H9 (cell line): ENCODE measurements around the gene EXOC3L1. TPM values are rescaled to one million over a fixed set of nuclear protein-coding genes. Genes with fewer than 3 reads are reported as not detected.

ENCODE experiments used
- DNase-seq: peaks from one replicate; pipeline ENCODE4 v3.0.0-alpha.2; 2017
- H2AFZ ChIP-seq: one replicate; pipeline ENCODE4 v1.6.1; 2013; ENCODE audit warnings: mild to moderate bottlenecking, low read length, control low read depth, moderate library complexity
- H2AK5ac ChIP-seq: 2 replicates; pipeline ENCODE4 v1.6.1; 2013; ENCODE audit warnings: low read length, control low read depth, mixed read lengths; ENCODE audit not compliant: insufficient read length
- H2BK120ac ChIP-seq: one replicate; pipeline ENCODE4 v1.6.1; 2013; ENCODE audit warnings: low read depth, mild to moderate bottlenecking, low read length, control low read depth, inconsistent platforms; ENCODE audit not compliant: poor library complexity, severe bottlenecking
- H2BK12ac ChIP-seq: 2 replicates; pipeline ENCODE4 v1.6.1; 2013; ENCODE audit warnings: low read length, control low read depth, mixed read lengths, low read depth; ENCODE audit not compliant: insufficient read length
- H2BK15ac ChIP-seq: 2 replicates; pipeline ENCODE4 v1.6.1; 2013; ENCODE audit warnings: low read depth, low read length, control low read depth
- H2BK20ac ChIP-seq: one replicate; pipeline ENCODE4 v1.6.1; 2013; ENCODE audit warnings: low read depth, mild to moderate bottlenecking, low read length, control low read depth, inconsistent platforms; ENCODE audit not compliant: poor library complexity, severe bottlenecking
- H2BK5ac ChIP-seq: 2 replicates; pipeline ENCODE4 v1.6.1; 2013; ENCODE audit warnings: low read length, control low read depth, mixed read lengths; ENCODE audit not compliant: insufficient read length
- H3K14ac ChIP-seq: 2 replicates; pipeline ENCODE4 v1.6.1; 2013; ENCODE audit warnings: low read length, control low read depth; ENCODE audit not compliant: insufficient read depth
- H3K18ac ChIP-seq: 2 replicates; pipeline ENCODE4 v1.6.1; 2013; ENCODE audit warnings: low read depth, mild to moderate bottlenecking, mixed read lengths, low read length, control low read depth; ENCODE audit not compliant: insufficient read length
- H3K23ac ChIP-seq: 2 replicates; pipeline ENCODE4 v1.6.1; 2013; ENCODE audit warnings: low read length, control low read depth, mixed read lengths, low read depth; ENCODE audit not compliant: insufficient read length
- H3K23me2 ChIP-seq: 2 replicates; pipeline ENCODE4 v1.6.1; 2013; ENCODE audit warnings: low read depth, mild to moderate bottlenecking, mixed read lengths, low read length, control low read depth; ENCODE audit not compliant: insufficient read length, poor library complexity, severe bottlenecking
- H3K27ac ChIP-seq: 2 replicates; pipeline ENCODE4 v1.5.1; 2013; ENCODE audit warnings: low read length, control low read depth, mixed read lengths, low read depth; ENCODE audit not compliant: insufficient read length
- H3K27me3 ChIP-seq: 2 replicates; pipeline ENCODE4 v1.6.1; 2013; ENCODE audit warnings: low read length, control low read depth, inconsistent platforms; ENCODE audit not compliant: insufficient read depth
- H3K4ac ChIP-seq: 2 replicates; pipeline ENCODE4 v1.6.1; 2013; ENCODE audit warnings: low read depth, mild to moderate bottlenecking, control low read depth, inconsistent platforms, low read length, moderate library complexity
- H3K4me1 ChIP-seq: 2 replicates; pipeline ENCODE4 v1.6.1; 2013; ENCODE audit warnings: low read length, control low read depth, inconsistent platforms; ENCODE audit not compliant: insufficient read depth
- H3K4me2 ChIP-seq: 2 replicates; pipeline ENCODE4 v1.6.1; 2013; ENCODE audit warnings: low read length, control low read depth, mixed read lengths; ENCODE audit not compliant: insufficient read length, insufficient read depth
- H3K56ac ChIP-seq: 2 replicates; pipeline ENCODE4 v1.6.1; 2013; ENCODE audit warnings: low read depth, mild to moderate bottlenecking, mixed read lengths, low read length, control low read depth; ENCODE audit not compliant: insufficient read length
- H3K79me1 ChIP-seq: 2 replicates; pipeline ENCODE4 v1.6.1; 2013; ENCODE audit warnings: low read depth, mild to moderate bottlenecking, moderate library complexity, low read length, control low read depth, inconsistent platforms; ENCODE audit not compliant: insufficient read depth, poor library complexity, severe bottlenecking
- H3K79me2 ChIP-seq: 2 replicates; pipeline ENCODE4 v1.6.1; 2013; ENCODE audit warnings: low read length, control low read depth, inconsistent platforms; ENCODE audit not compliant: insufficient read depth
- H3K9ac ChIP-seq: 2 replicates; pipeline ENCODE4 v1.6.1; 2013; ENCODE audit warnings: low read length, control low read depth, mixed read lengths; ENCODE audit not compliant: insufficient read length; ENCODE audit errors: extremely low read depth
- H3K9me3 ChIP-seq: one replicate; pipeline ENCODE4 v1.6.1; 2013; ENCODE audit warnings: low read depth, low read length, inconsistent platforms; ENCODE audit not compliant: control insufficient read depth
- H3T11ph ChIP-seq: one replicate; pipeline ENCODE4 v1.6.1; 2013; ENCODE audit warnings: mild to moderate bottlenecking, low read length, control low read depth, inconsistent platforms
- H4K20me1 ChIP-seq: one replicate; pipeline ENCODE4 v1.6.1; 2013; ENCODE audit not compliant: control insufficient read depth, insufficient read length, insufficient read depth
- H4K5ac ChIP-seq: 2 replicates; pipeline ENCODE4 v1.6.1; 2013; ENCODE audit warnings: low read depth, mild to moderate bottlenecking, mixed read lengths, low read length, control low read depth; ENCODE audit not compliant: insufficient read length
- H4K8ac ChIP-seq: replicated peaks from 2 replicates; pipeline ENCODE4 v1.6.1; 2013; ENCODE audit warnings: low read length, control low read depth, mixed read lengths, low read depth; ENCODE audit not compliant: insufficient read length
- H4K91ac ChIP-seq: 2 replicates; pipeline ENCODE4 v1.6.1; 2013; ENCODE audit warnings: low read depth, mild to moderate bottlenecking, moderate library complexity, mixed read lengths, low read length, control low read depth; ENCODE audit not compliant: insufficient read length
- H3K27ac Mint-ChIP-seq, 3 experiments: 2 replicates in 2 of 3; 3 replicates in 1 of 3; pipeline ENCODE4 v1.8.0; 2020 to 2021; ENCODE audit warnings: mixed read lengths in 3 of 3, mild to moderate bottlenecking in 1 of 3, moderate library complexity in 1 of 3
- H3K27me3 Mint-ChIP-seq: 2 replicates; pipeline ENCODE4 v1.8.0; 2021; ENCODE audit warnings: low read depth, mild to moderate bottlenecking, moderate library complexity, mixed read lengths
- H3K36me3 Mint-ChIP-seq, 3 experiments: 2 replicates in 2 of 3; 3 replicates in 1 of 3; pipeline ENCODE4 v1.8.0; 2020 to 2021; ENCODE audit warnings: low read depth in 3 of 3, mixed read lengths in 3 of 3; ENCODE audit not compliant: insufficient read depth in 1 of 3
- H3K4me1 Mint-ChIP-seq, 2 experiments: 2 replicates each; pipeline ENCODE4 v1.8.0; 2020; ENCODE audit warnings: mixed read lengths in 2 of 2
- H3K4me3 Mint-ChIP-seq, 2 experiments: 2 replicates in 1 of 2; 3 replicates in 1 of 2; pipeline ENCODE4 v1.8.0; 2020 to 2021; ENCODE audit warnings: mild to moderate bottlenecking in 2 of 2, mixed read lengths in 2 of 2, moderate library complexity in 1 of 2
- H3K9me3 Mint-ChIP-seq, 2 experiments: 2 replicates in 1 of 2; 3 replicates in 1 of 2; pipeline ENCODE4 v1.8.0; 2020; ENCODE audit warnings: mild to moderate bottlenecking in 2 of 2, mixed read lengths in 2 of 2, moderate library complexity in 1 of 2
- WGBS: extraction: QIAGEN DNeasy Blood & Tissue Kit; methylation state at CpG from one replicate; pipeline ENCODE4 v1.1.7; 2013; ENCODE audit warnings: missing lambda C conversion rate, low lambda C conversion rate, mixed read lengths; ENCODE audit not compliant: insufficient read length; ENCODE audit errors: extremely low coverage; 5-methylcytosine and 5-hydroxymethylcytosine counted together
- total RNA-seq: library from RNA; stranded (reverse); gene quantifications from 2 replicates; pipeline ENCODE4 v1.2.1, GENCODE V29; 2021
- TF ChIP-seq, protein P1 (sequence below): fragments of 200-600 bp; sonication (generic); conservative IDR thresholded peaks from 3 replicates; pipeline ENCODE4 v1.8.0; 2021; ENCODE audit warnings: antibody characterized with exemption, mild to moderate bottlenecking

Gene EXOC3L1
- total RNA-seq, 1 experiment from 2014 or later, result 3.3 TPM

DNA sequence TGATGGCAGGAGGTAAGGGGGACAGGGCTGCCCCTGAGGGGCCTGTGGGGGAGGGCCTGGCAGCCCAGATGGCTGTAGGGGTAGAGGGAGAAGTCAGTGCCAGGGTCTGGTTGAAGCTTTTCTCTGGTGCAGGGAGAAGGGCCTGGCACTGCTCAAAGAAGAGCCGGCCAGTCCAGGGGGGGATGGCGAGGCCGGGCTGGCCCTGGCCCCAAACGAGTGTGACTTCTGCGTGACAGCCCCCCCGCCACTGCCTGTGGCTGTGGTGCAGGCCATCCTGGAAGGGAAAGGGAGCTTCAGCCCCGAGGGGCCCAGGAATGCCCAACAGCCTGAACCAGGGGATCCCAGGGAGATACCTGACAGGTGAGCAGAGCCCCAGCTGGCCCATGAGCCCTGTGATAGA is 22.3 kb downstream of the EXOC3L1 start:
- Mint-ChIP-seq H3K4me1 (peaks cover 25 to 57% of the 10 kb centered on the region in 2 experiments), H3K36me3 (no peaks in the 10 kb centered on the region; a peak in 1 of 7 replicates), H3K27me3 (peaks cover 92% of the 10 kb centered on the region), H3K9me3 (peaks cover 0 to 3% of the 10 kb centered on the region in 2 experiments; a peak in 1 of 5 replicates), H3K4me3 (no peak overlapping the region), H3K27ac (no peak overlapping the region)
- H3K79me2 ChIP-seq, result no peaks in the 10 kb centered on the region
- peaks cover 4% of the 10 kb centered on the region; the same call in 1 of the 2 replicates for H3K4me1 ChIP-seq
- H4K20me1 ChIP-seq, result no peaks in the 10 kb centered on the region
- H3K14ac ChIP-seq, result no peak overlapping the region
- DNase-seq, result no peak
- no CpG with 5 or more reads among the region's 7 CpGs for WGBS
- H3K79me1 ChIP-seq, result no peaks in the 10 kb centered on the region
- no peak overlapping the region for H4K91ac ChIP-seq
- no peak overlapping the region for H2BK20ac ChIP-seq
- no peak overlapping the region for H3T11ph ChIP-seq
- no peak overlapping the region for H2BK120ac ChIP-seq
- H2BK15ac ChIP-seq, result no peak overlapping the region
- no peak overlapping the region for H3K56ac ChIP-seq
- TF ChIP-seq, protein P1, sequence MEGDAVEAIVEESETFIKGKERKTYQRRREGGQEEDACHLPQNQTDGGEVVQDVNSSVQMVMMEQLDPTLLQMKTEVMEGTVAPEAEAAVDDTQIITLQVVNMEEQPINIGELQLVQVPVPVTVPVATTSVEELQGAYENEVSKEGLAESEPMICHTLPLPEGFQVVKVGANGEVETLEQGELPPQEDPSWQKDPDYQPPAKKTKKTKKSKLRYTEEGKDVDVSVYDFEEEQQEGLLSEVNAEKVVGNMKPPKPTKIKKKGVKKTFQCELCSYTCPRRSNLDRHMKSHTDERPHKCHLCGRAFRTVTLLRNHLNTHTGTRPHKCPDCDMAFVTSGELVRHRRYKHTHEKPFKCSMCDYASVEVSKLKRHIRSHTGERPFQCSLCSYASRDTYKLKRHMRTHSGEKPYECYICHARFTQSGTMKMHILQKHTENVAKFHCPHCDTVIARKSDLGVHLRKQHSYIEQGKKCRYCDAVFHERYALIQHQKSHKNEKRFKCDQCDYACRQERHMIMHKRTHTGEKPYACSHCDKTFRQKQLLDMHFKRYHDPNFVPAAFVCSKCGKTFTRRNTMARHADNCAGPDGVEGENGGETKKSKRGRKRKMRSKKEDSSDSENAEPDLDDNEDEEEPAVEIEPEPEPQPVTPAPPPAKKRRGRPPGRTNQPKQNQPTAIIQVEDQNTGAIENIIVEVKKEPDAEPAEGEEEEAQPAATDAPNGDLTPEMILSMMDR, result no peak
- no peak overlapping the region for H3K4ac ChIP-seq
- H2AFZ ChIP-seq, result no peak overlapping the region
- H4K8ac ChIP-seq, result no peak overlapping the region
- H3K27me3 ChIP-seq, result peaks cover 78% of the 10 kb centered on the region
- H4K5ac ChIP-seq, result no peak overlapping the region
- H3K9ac ChIP-seq, result no peak overlapping the region
- H3K4me2 ChIP-seq, result no peak overlapping the region
- no peaks in the 10 kb centered on the region for H3K9me3 ChIP-seq
- H3K23me2 ChIP-seq, result peaks cover 14% of the 10 kb centered on the region
- no peak overlapping the region for H3K23ac ChIP-seq
- H2AK5ac ChIP-seq, result no peak overlapping the region
- H2BK12ac ChIP-seq, result no peak overlapping the region
- no peak overlapping the region for H3K18ac ChIP-seq
- H3K27ac ChIP-seq, result no peak overlapping the region
- H2BK5ac ChIP-seq, result no peak overlapping the region
